ENCODE measurements around the gene COQ10A. TPM values are rescaled to one million over a fixed set of nuclear protein-coding genes. Genes with fewer than 3 reads are reported as not detected.
A peak's percentile ranks its signal among the peaks of the same experiment; 100 is the strongest.

The COQ10A gene
- total and polyA plus RNA-seq, 10 of the 15 experiments (the other 5 are each of a cell fraction or from before 2014, with no cell fraction given): 3.3 to 19.5 (median 6.9) TPM

DNA sequence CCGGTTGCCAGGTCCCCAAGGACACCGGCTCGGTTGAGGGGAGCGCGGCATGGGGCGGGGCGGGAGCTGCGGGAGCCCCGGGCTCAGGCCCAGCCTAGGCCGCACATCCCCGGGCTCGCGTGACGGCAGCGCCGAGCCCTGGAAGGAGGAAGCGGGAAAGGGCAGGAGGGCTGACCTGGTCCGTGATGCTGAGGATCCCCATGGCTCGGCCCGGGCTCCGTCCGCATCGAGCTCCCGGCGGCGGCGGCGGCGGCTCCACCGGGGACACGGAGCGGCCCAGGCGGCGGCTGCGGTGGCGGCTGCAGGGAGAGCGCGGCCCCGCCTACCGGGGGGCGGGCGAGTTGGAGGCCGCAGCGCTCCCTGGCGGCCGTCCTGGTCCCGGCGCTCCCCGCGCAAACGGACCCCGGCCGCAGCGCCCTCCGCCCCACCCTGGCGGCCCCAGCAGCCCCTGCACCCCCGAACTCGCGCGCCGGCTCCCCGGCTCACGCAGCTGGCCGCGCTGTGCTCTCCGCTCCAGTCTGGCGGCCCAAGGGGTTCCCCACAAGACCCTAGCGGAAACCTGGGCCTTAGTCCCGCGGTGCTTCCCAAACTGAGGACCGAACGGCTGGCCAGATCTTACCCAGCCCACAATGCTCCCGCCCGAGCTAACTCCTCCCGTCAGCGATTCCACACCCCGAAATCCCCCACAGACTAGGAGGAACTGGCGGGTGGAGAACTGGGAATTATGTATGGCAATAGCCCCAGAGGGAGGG lies 8.5 kb upstream of the COQ10A start, which contains the start of gene ANKRD52 (continued):
- TF ChIP-seq, protein P1, sequence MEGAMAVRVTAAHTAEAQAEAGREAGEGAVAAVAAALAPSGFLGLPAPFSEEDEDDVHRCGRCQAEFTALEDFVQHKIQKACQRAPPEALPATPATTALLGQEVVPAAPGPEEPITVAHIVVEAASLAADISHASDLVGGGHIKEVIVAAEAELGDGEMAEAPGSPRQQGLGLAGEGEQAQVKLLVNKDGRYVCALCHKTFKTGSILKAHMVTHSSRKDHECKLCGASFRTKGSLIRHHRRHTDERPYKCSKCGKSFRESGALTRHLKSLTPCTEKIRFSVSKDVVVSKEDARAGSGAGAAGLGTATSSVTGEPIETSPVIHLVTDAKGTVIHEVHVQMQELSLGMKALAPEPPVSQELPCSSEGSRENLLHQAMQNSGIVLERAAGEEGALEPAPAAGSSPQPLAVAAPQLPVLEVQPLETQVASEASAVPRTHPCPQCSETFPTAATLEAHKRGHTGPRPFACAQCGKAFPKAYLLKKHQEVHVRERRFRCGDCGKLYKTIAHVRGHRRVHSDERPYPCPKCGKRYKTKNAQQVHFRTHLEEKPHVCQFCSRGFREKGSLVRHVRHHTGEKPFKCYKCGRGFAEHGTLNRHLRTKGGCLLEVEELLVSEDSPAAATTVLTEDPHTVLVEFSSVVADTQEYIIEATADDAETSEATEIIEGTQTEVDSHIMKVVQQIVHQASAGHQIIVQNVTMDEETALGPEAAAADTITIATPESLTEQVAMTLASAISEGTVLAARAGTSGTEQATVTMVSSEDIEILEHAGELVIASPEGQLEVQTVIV (IDR thresholded peaks at IDR 0.05; ENCODE audit: borderline replicate concordance, partially characterized antibody): no peak
- TF ChIP-seq ZNF274 (IDR thresholded peaks at IDR 0.05; ENCODE audit: insufficient read depth, insufficient read length) (no peak), GATAD2B (conservative IDR thresholded peaks at IDR 0.05; ENCODE audit: low read depth) (peak; percentile 97), MXI1 (IDR thresholded peaks at IDR 0.05; ENCODE audit: low read depth, low read length) (0 out of 2 replicates have a peak, but pooled peaks have one; percentile 24), ZNF207 (IDR thresholded peaks at IDR 0.05; ENCODE audit: borderline replicate concordance) (peak; percentile 57; the same call in 1 of the 2 replicates), CHD4 (IDR thresholded peaks at IDR 0.05) (no peak), PML (IDR thresholded peaks at IDR 0.05; ENCODE audit: low read length) (no peak), NFYA (IDR thresholded peaks at IDR 0.05; ENCODE audit: borderline replicate concordance, low read depth, low read length) (no peak), SPI1 (IDR thresholded peaks at IDR 0.05; ENCODE audit: borderline replicate concordance, insufficient read depth, low read depth, low read length) (no peak), CBFB (IDR thresholded peaks at IDR 0.05; ENCODE audit: low read depth) (no peak), MYC (IDR thresholded peaks at IDR 0.05; ENCODE audit: insufficient read depth, insufficient read length, insufficient replicate concordance, low read length, severe bottlenecking) (no peak), ZBED1 (IDR thresholded peaks at IDR 0.05; ENCODE audit: borderline replicate concordance) (no peak), FOXK2 (IDR thresholded peaks at IDR 0.05) (no peak), BHLHE40 (IDR thresholded peaks at IDR 0.05; ENCODE audit: borderline replicate concordance in 1 of 2, low read depth in 2 of 2, low read length in 1 of 2) (peak; percentile 8 to 88; a peak in 2 of 4 replicates), NR2F1 (conservative IDR thresholded peaks at IDR 0.05) (peak; percentile 83), RB1 (IDR thresholded peaks at IDR 0.05; ENCODE audit: borderline replicate concordance) (peak; percentile 85; the same call in 1 of the 2 replicates), SUZ12 (IDR thresholded peaks at IDR 0.05; ENCODE audit: unreplicated experiment) (no peak), NBN (IDR thresholded peaks at IDR 0.05) (peak; percentile 39; the same call in 1 of the 2 replicates), PAX5 (IDR thresholded peaks at IDR 0.05; ENCODE audit: borderline replicate concordance, low read depth, low read length) (peak; percentile 37; the same call in 1 of the 2 replicates), TCF12 (IDR thresholded peaks at IDR 0.05; ENCODE audit: low read depth, low read length) (no peak)
- TF ChIP-seq, protein P2, sequence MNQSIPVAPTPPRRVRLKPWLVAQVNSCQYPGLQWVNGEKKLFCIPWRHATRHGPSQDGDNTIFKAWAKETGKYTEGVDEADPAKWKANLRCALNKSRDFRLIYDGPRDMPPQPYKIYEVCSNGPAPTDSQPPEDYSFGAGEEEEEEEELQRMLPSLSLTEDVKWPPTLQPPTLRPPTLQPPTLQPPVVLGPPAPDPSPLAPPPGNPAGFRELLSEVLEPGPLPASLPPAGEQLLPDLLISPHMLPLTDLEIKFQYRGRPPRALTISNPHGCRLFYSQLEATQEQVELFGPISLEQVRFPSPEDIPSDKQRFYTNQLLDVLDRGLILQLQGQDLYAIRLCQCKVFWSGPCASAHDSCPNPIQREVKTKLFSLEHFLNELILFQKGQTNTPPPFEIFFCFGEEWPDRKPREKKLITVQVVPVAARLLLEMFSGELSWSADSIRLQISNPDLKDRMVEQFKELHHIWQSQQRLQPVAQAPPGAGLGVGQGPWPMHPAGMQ (IDR thresholded peaks at IDR 0.05; ENCODE audit: borderline replicate concordance): no peak
- TF ChIP-seq, protein P3, sequence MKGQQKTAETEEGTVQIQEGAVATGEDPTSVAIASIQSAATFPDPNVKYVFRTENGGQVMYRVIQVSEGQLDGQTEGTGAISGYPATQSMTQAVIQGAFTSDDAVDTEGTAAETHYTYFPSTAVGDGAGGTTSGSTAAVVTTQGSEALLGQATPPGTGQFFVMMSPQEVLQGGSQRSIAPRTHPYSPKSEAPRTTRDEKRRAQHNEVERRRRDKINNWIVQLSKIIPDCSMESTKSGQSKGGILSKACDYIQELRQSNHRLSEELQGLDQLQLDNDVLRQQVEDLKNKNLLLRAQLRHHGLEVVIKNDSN (IDR thresholded peaks at IDR 0.05; ENCODE audit: borderline replicate concordance, extremely low read length, insufficient read depth, low read depth, low read length): no peak
- TF ChIP-seq, protein P4, sequence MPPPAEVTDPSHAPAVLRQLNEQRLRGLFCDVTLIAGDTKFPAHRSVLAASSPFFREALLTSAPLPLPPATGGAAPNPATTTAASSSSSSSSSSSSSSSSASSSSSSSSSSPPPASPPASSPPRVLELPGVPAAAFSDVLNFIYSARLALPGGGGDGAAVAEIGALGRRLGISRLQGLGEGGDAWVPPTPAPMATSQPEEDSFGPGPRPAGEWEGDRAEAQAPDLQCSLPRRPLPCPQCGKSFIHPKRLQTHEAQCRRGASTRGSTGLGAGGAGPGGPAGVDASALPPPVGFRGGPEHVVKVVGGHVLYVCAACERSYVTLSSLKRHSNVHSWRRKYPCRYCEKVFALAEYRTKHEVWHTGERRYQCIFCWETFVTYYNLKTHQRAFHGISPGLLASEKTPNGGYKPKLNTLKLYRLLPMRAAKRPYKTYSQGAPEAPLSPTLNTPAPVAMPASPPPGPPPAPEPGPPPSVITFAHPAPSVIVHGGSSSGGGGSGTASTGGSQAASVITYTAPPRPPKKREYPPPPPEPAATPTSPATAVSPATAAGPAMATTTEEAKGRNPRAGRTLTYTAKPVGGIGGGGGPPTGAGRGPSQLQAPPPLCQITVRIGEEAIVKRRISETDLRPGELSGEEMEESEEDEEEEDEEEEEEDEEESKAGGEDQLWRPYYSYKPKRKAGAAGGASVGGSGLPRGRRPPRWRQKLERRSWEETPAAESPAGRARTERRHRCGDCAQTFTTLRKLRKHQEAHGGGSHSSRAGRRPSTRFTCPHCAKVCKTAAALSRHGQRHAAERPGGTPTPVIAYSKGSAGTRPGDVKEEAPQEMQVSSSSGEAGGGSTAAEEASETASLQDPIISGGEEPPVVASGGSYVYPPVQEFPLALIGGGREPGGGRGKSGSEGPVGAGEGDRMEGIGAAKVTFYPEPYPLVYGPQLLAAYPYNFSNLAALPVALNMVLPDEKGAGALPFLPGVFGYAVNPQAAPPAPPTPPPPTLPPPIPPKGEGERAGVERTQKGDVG (CRISPR knock-in tag; IDR thresholded peaks at IDR 0.05): no peak
